Forelimb muscle (tissue), 1 donor: Measurements from ENCODE around the gene WWOX. TPM values are rescaled to one million over a fixed set of nuclear protein-coding genes. Genes with fewer than 3 reads are reported as not detected.
"Not testable (repeated sequence)": the region's sequence is repeated elsewhere in the genome, so short reads cannot be mapped to it uniquely, and the experiment has no call there.

Experiments used
- DNase-seq: peaks from one replicate; pipeline ENCODE4 v3.0.0-alpha.2; 2013; ENCODE audit warnings: low read depth
- polyA plus RNA-seq: library from polyadenylated mRNA; unstranded; fragments of 120-200 nt; gene quantifications from one replicate; pipeline ENCODE4 v1.2.1, GENCODE V29; 2013; ENCODE audit not compliant: insufficient read length

WWOX gene
- polyA plus RNA-seq, 1 donor, result 11.9 TPM

- DNase-seq, result no peak
Observed at GRCh38 chr16:79206889-79207288, 1107.4 kb downstream of the WWOX start.

- no peak for DNase-seq
Observed at GRCh38 chr16:79209308-79209707, 1109.9 kb downstream of the WWOX start.

GRCh38 chr16:79210607-79211006, 1111.2 kb downstream of the WWOX start:
- DNase-seq, result no peak

- DNase-seq, result no peak
Observed at GRCh38 chr16:79211586-79211985, 1112.1 kb downstream of the WWOX start.

- DNase-seq, result no peak
Observed at GRCh38 chr16:79212114-79212791, 1112.8 kb downstream of the WWOX start.

- DNase-seq, result no peak
Observed at GRCh38 chr16:79213214-79213613, 1113.8 kb downstream of the WWOX start.

GRCh38 chr16:79215289-79215688, 1115.8 kb downstream of the WWOX start:
- no peak for DNase-seq

GRCh38 chr16:79217375-79218011, 1118.0 kb downstream of the WWOX start:
- DNase-seq, result no peak

GRCh38 chr16:79218351-79218750, 1118.9 kb downstream of the WWOX start:
- DNase-seq, result no peak

GRCh38 chr16:79225994-79226393, 1126.5 kb downstream of the WWOX start:
- not testable (repeated sequence) for DNase-seq

- DNase-seq, result no peak
Observed at GRCh38 chr16:79229361-79229760, 1129.9 kb downstream of the WWOX start.

GRCh38 chr16:79245700-79246099, 1146.2 kb downstream of the WWOX start:
- not testable (repeated sequence) for DNase-seq

GRCh38 chr16:79247386-79247785, 1147.9 kb downstream of the WWOX start:
- no peak for DNase-seq

- DNase-seq, result no peak
Observed at GRCh38 chr16:79248351-79248750, 1148.9 kb downstream of the WWOX start.

- DNase-seq, result peak; percentile 58
Observed at GRCh38 chr16:79250502-79251098, 1151.1 kb downstream of the WWOX start.

- DNase-seq, result no peak
Observed at GRCh38 chr16:79253100-79253631, 1153.7 kb downstream of the WWOX start.

GRCh38 chr16:79257953-79258490, 1158.6 kb downstream of the WWOX start:
- no peak for DNase-seq

- not testable (repeated sequence) for DNase-seq
Observed at GRCh38 chr16:79260890-79261289, 1161.4 kb downstream of the WWOX start.

- DNase-seq, result no peak
Observed at GRCh38 chr16:79261481-79261940, 1162.1 kb downstream of the WWOX start.

GRCh38 chr16:79261944-79262552, 1162.6 kb downstream of the WWOX start:
- DNase-seq, result no peak
